ENCODE measurements around the gene DMRTB1. TPM values are rescaled to one million over a fixed set of nuclear protein-coding genes. Genes with fewer than 3 reads are reported as not detected.

DMRTB1 gene
- total and polyA plus RNA-seq, 2 donors = 0.02 TPM; not detected in 1

DNA sequence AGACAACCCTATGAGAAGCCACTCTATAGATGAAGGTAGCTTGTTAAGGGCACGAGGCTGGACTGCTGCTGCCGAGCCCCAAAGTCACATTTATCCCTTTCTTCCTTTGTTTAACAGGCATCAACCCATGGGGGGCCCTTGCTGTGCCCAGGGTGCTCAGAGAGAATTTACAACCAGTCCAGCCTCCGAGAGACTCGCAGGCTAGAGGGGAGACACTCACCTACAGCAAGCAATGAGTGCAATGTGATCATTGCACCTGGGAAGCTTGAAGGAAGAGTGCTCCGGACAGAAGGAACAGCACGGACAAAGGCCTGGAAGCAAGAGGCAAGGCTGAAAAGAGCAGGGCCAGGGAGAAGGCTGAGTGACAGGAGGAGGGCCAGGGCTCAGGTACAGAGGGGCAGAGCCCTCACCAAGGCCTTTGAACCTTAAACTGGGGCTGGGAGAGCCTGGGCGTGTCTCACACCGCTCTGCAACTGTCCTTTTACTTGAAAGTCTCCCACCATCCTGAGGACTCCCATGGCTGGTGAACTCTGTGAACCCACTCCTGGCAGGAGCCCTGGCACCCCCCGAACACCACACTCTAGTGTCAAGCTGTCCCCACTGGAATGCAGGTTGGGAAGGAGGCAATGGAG lies 27.3 kb downstream of the DMRTB1 start:
- H3K27me3 ChIP-seq (ENCODE audit: control insufficient read depth in 2 of 2, insufficient read depth in 1 of 2, low read length in 1 of 2) = peaks cover 0 to 38% of the 10 kb centered on the region in 2 donors
- H3K4me3 ChIP-seq (ENCODE audit: low read length in 2 of 2) = no peak overlapping the region
- DNase-seq (ENCODE audit: low read depth in 6 of 9, low spot score in 9 of 9) = no peak
- peaks cover 3 to 5% of the 10 kb centered on the region in 2 donors for H3K4me1 ChIP-seq (ENCODE audit: control insufficient read depth in 2 of 2, insufficient read depth in 2 of 2, low read length in 2 of 2)
- 96% methylated on average over 9 of the region's 9 CpGs for WGBS
- H3K36me3 ChIP-seq (ENCODE audit: control insufficient read depth in 2 of 2, insufficient read depth in 2 of 2, low read length in 1 of 2) = no peaks in the 10 kb centered on the region
- H3K9me3 ChIP-seq (ENCODE audit: control insufficient read depth in 2 of 2, insufficient read depth in 1 of 2, low read length in 1 of 2) = no peaks in the 10 kb centered on the region
- no peak overlapping the region for H3K27ac ChIP-seq (ENCODE audit: low read depth in 1 of 2, low read length in 1 of 2)

DNA sequence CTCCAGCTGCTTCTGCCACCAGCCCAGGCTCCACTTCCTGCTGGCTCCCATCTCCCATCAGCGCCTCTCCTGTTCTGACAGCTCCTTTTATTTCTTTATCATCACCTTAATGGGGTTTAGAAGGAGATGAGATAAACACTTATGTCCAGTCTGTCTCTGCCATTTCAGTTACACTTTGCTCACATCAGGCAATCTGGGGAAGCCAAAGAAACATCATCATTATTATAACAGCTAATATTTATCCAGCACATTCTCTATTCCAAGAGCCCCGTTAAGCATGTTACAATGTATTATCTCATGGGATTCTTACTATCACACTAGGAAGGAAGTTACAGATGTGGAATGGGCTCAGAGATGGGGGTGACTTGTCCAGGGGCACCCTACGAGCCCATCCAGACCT lies 31.2 kb downstream of the DMRTB1 start:
- no peak overlapping the region for H3K27ac ChIP-seq (ENCODE audit: low read depth in 1 of 2, low read length in 1 of 2)
- 92% methylated on average over 3 of the region's 3 CpGs for WGBS

DNA sequence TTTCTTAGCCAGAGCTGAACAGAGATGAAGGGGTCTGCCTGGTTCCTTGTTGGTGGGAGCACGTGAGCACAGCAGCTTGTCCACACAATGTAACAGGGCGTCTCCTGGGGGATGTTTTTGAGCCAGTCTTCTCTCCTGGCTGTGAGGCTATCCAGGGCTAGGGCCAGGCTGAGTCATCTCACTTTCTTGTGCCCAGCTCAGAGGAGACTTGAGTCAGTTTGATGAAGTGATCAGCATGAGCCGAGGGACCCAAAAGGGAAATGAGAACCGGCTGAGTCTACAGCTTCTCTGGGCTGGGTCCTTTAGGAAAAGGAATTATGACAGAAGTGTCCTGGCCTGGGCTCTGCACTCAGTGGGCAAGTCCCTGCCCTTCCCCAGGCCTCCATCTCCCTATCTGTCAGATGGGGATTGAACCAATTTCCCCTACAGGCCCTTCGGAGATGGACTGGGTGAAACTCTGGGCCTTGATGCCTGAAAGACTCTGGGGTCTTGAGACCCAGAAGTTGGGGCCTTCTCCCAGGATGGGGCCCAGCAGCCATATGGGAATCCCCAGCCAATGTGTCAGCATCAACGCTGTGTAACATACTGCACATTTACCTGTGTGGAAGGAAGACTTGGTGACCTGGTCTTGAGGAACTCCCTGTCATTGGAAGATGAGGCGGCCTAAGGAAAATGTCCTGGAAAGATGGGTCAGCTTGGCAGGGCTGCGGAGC lies 36.6 kb downstream of the DMRTB1 start:
- Histone ChIP-seq H3K27me3 (ENCODE audit: control insufficient read depth in 2 of 2, insufficient read depth in 1 of 2, low read length in 1 of 2) (peaks cover 0 to under 1% of the 10 kb centered on the region in 2 donors), H3K27ac (ENCODE audit: low read depth in 1 of 2, low read length in 1 of 2) (no peak overlapping the region), H3K36me3 (ENCODE audit: control insufficient read depth in 2 of 2, insufficient read depth in 2 of 2, low read length in 1 of 2) (no peaks in the 10 kb centered on the region), H3K4me1 (ENCODE audit: control insufficient read depth in 2 of 2, insufficient read depth in 2 of 2, low read length in 2 of 2) (peaks cover 7 to 18% of the 10 kb centered on the region in 2 donors), H3K9me3 (ENCODE audit: control insufficient read depth in 2 of 2, insufficient read depth in 1 of 2, low read length in 1 of 2) (no peaks in the 10 kb centered on the region), H3K4me3 (ENCODE audit: low read length in 2 of 2) (no peak overlapping the region)
- DNase-seq (ENCODE audit: low read depth in 6 of 9, low spot score in 9 of 9) = no peak
- 97% methylated on average over 8 of the region's 8 CpGs for WGBS

More for the DNA sequence above, 31.2 kb downstream of the DMRTB1 start:
- peaks cover 3 to 5% of the 10 kb centered on the region in 2 donors for H3K4me1 ChIP-seq (ENCODE audit: control insufficient read depth in 2 of 2, insufficient read depth in 2 of 2, low read length in 2 of 2)
- peaks cover 0 to 38% of the 10 kb centered on the region in 2 donors for H3K27me3 ChIP-seq (ENCODE audit: control insufficient read depth in 2 of 2, insufficient read depth in 1 of 2, low read length in 1 of 2)
- H3K4me3 ChIP-seq (ENCODE audit: low read length in 2 of 2) = no peak overlapping the region
- H3K9me3 ChIP-seq (ENCODE audit: control insufficient read depth in 2 of 2, insufficient read depth in 1 of 2, low read length in 1 of 2) = no peaks in the 10 kb centered on the region
- H3K36me3 ChIP-seq (ENCODE audit: control insufficient read depth in 2 of 2, insufficient read depth in 2 of 2, low read length in 1 of 2) = no peaks in the 10 kb centered on the region
- no peak for DNase-seq (ENCODE audit: low read depth in 6 of 9, low spot score in 9 of 9)

GRCh38 chr1:53498555-53499131 lies 39.4 kb downstream of the DMRTB1 start:
- Histone ChIP-seq H3K27ac (ENCODE audit: low read depth in 1 of 2, low read length in 1 of 2) (no peak overlapping the region), H3K4me1 (ENCODE audit: control insufficient read depth in 2 of 2, insufficient read depth in 2 of 2, low read length in 2 of 2) (peaks cover 7 to 18% of the 10 kb centered on the region in 2 donors), H3K27me3 (ENCODE audit: control insufficient read depth in 2 of 2, insufficient read depth in 1 of 2, low read length in 1 of 2) (no peaks in the 10 kb centered on the region), H3K4me3 (ENCODE audit: low read length in 2 of 2) (no peak overlapping the region), H3K9me3 (ENCODE audit: control insufficient read depth in 2 of 2, insufficient read depth in 1 of 2, low read length in 1 of 2) (no peaks in the 10 kb centered on the region), H3K36me3 (ENCODE audit: control insufficient read depth in 2 of 2, insufficient read depth in 2 of 2, low read length in 1 of 2) (no peaks in the 10 kb centered on the region)
- WGBS = 17% methylated on average over 9 of the region's 9 CpGs
- DNase-seq (ENCODE audit: low read depth in 6 of 9, low spot score in 9 of 9) = peak in 3 of 9 donors; percentile 17 to 57 (median 26)

DNA sequence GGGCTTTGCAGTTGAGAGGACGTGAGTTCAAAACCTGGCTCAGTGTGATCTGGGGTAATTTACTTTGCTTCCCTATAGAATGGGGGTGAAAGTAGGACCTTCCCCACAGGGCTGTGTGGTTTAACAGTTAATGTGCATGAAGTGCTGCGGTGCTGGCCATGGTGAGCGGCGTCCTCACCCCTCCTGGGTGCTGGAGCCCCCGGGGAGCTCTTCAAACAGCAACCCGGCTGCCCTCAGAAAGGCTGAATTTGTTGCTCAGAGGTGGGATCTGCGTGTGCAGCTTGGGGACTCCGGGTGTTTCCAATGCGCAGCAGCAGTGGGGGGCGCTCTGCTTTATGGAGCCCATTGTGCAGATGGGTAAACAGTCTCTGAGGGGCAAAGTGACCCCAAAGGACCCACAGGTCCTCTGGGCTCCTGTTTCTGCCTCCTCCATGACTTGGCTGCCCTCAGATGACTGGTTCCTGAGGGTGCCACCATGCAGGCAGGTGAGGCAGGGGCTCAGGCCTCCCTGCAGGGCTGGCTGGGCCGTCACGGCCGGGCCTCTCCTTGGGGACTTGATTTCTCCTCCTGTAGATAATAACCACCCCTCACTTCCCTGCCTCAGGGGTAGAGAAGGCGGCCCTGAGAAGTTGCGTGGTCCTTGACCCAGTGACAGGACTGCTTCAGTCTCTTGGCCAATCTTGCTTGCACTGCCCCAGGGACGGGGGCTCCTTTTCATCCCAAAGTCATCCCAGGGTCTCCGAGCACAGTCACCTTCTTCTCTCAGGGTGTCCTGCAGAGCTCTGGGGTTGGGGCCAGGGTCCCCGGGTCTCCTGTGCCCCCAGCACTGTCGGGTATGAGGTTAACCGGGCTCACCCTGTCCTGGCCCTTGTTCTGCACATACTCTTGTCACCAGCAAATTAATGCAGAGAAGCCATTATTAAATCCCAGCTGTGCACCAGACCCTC lies 40.3 kb downstream of the DMRTB1 start:
- no peak for DNase-seq (ENCODE audit: low read depth in 6 of 9, low spot score in 9 of 9)
- 75% methylated on average over 20 of the region's 20 CpGs for WGBS

GRCh38 chr1:53500204-53501064 lies 41.2 kb downstream of the DMRTB1 start:
- WGBS = 95% methylated on average over 34 of the region's 34 CpGs
- H3K27ac ChIP-seq (ENCODE audit: low read depth in 1 of 2, low read length in 1 of 2) = no peak overlapping the region
- H3K9me3 ChIP-seq (ENCODE audit: control insufficient read depth in 2 of 2, insufficient read depth in 1 of 2, low read length in 1 of 2) = no peaks in the 10 kb centered on the region
- H3K4me3 ChIP-seq (ENCODE audit: low read length in 2 of 2) = no peak overlapping the region
- H3K4me1 ChIP-seq (ENCODE audit: control insufficient read depth in 2 of 2, insufficient read depth in 2 of 2, low read length in 2 of 2) = peaks cover 7 to 20% of the 10 kb centered on the region in 2 donors
- H3K27me3 ChIP-seq (ENCODE audit: control insufficient read depth in 2 of 2, insufficient read depth in 1 of 2, low read length in 1 of 2) = no peaks in the 10 kb centered on the region
- DNase-seq (ENCODE audit: low read depth in 6 of 9, low spot score in 9 of 9) = no peak
- H3K36me3 ChIP-seq (ENCODE audit: control insufficient read depth in 2 of 2, insufficient read depth in 2 of 2, low read length in 1 of 2) = no peaks in the 10 kb centered on the region

More for the DNA sequence above, 40.3 kb downstream of the DMRTB1 start:
- no peak overlapping the region for H3K27ac ChIP-seq (ENCODE audit: low read depth in 1 of 2, low read length in 1 of 2)
- no peaks in the 10 kb centered on the region for H3K36me3 ChIP-seq (ENCODE audit: control insufficient read depth in 2 of 2, insufficient read depth in 2 of 2, low read length in 1 of 2)
- no peaks in the 10 kb centered on the region for H3K9me3 ChIP-seq (ENCODE audit: control insufficient read depth in 2 of 2, insufficient read depth in 1 of 2, low read length in 1 of 2)
- no peaks in the 10 kb centered on the region for H3K27me3 ChIP-seq (ENCODE audit: control insufficient read depth in 2 of 2, insufficient read depth in 1 of 2, low read length in 1 of 2)
- H3K4me1 ChIP-seq (ENCODE audit: control insufficient read depth in 2 of 2, insufficient read depth in 2 of 2, low read length in 2 of 2) = peaks cover 7 to 18% of the 10 kb centered on the region in 2 donors
- H3K4me3 ChIP-seq (ENCODE audit: low read length in 2 of 2) = no peak overlapping the region

DNA sequence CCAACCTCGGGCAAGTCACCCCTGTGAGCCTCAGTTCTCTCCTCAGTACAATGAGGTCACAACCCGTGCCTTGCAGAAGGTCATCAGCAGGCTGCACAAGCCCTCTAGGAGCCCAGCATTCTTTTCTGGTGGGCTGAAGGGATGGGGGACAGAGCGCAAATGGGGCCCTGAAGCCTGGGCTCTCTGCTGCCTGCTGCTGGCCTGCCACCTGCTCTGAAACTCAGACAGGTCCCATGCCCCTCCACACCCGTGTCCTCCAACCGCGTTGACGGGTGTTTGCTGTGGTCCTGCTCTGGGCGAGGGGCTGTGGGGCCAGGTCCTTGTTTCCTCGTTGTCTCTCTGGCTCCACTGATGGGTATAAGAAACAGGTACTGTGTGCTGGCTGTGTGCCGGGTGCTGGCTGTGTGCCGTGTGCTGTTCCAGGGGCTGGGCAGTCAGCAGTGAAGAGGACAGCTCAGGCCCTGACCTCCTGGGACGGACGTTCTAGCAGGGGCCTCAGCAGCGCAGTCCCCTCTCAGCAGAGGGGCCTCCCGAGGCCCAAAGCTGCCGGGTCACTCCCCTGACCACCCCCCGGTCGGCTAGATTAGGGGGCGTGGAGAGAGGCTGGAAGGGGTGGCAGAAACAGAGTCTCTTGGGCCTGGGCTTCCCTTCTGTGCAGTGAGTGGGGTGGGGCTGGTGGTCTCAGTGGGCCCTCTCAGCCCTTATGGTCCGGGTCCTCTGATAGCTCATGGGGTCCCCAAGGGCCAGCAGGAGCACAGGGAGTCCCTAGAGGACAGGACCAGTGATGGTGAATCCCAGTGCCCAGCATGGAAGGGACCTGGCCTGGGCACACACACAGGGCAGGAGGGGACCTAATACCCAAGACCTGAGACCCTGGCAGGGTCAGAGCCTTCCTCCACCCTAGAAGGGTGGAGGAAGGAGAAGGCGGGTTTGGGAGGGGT lies 42.1 kb downstream of the DMRTB1 start:
- Histone ChIP-seq H3K4me1 (ENCODE audit: control insufficient read depth in 2 of 2, insufficient read depth in 2 of 2, low read length in 2 of 2) (peaks cover 7 to 20% of the 10 kb centered on the region in 2 donors), H3K9me3 (ENCODE audit: control insufficient read depth in 2 of 2, insufficient read depth in 1 of 2, low read length in 1 of 2) (no peaks in the 10 kb centered on the region), H3K36me3 (ENCODE audit: control insufficient read depth in 2 of 2, insufficient read depth in 2 of 2, low read length in 1 of 2) (no peaks in the 10 kb centered on the region), H3K27ac (ENCODE audit: low read depth in 1 of 2, low read length in 1 of 2) (no peak overlapping the region), H3K27me3 (ENCODE audit: control insufficient read depth in 2 of 2, insufficient read depth in 1 of 2, low read length in 1 of 2) (no peaks in the 10 kb centered on the region), H3K4me3 (ENCODE audit: low read length in 2 of 2) (no peak overlapping the region)
- 93% methylated on average over 21 of the region's 21 CpGs for WGBS
- DNase-seq (ENCODE audit: low read depth in 6 of 9, low spot score in 9 of 9) = no peak

Data from thymus (tissue), 11 donors.